NCI-H446 treated with DMSO at 0.1 percent for 48 hours (cell line): ENCODE data around the gene CAPN12.

ENCODE experiments used
- DNase-seq: peaks from one replicate; lab custom pipeline; 2025; lab: John Stamatoyannopoulos, UW

The CAPN12 gene

GRCh38 chr19:38695832-38696728, 48.2 kb downstream of the CAPN12 start:
- no peak for DNase-seq

DNA sequence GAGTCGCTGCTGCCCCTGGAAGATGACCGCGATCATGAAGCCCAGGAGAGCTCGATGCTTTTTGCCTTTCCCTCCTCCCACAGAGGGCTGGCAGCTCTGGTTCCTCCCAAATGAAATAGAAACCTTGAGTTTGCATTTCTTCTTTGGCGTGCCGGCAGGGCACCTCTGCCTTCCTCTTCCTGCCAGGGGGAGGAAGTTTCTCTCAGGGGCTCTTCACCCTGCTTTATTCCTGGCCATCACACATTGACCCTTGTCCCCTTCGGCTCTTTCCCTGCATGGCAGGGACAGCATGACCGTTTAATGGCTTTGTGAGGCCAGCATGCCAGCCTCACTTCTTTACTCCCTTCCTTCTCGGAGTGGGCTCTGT, 49.0 kb downstream of the CAPN12 start:
- no peak for DNase-seq

DNA sequence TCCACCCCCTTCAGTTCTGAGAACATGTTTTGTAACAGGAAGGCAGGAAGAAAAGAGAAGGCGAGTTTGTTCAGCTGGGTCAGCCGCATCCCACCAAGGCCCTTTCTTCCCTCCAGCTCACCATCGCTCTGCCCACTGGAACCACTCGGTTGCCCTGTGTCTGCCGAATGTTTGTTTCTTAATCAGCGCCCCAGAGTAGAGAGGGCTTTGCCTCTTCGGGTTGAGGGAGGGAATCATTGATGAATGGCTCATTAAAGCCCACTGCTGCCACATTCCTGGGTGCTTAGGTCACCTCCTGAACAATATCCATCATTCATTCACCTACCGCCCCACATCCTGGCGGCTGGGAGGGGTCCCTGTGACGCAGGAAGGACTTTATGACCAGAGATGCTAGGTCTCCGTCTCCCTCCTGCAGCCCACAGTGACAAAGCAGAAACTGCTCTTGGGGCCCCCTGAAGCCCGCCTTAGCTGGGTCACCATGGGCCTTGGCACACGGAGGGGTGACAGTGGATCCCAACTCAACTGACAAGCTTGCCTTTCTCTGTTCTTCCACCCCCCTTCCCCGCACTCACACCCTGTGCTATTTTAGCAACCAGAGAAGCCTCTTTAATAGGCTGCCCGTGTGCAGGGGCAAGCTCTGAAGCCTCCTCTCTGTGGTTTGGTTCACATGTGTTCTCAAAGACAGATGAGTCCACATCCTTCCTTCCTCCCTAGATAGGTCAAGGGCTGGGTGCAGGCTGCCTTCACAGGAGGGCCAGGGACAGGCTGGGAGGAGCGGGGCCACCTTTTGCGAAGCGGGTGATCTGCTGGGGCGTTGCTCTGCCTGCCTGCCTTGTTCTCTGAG, 50.7 kb downstream of the CAPN12 start:
- no peak for DNase-seq

DNA sequence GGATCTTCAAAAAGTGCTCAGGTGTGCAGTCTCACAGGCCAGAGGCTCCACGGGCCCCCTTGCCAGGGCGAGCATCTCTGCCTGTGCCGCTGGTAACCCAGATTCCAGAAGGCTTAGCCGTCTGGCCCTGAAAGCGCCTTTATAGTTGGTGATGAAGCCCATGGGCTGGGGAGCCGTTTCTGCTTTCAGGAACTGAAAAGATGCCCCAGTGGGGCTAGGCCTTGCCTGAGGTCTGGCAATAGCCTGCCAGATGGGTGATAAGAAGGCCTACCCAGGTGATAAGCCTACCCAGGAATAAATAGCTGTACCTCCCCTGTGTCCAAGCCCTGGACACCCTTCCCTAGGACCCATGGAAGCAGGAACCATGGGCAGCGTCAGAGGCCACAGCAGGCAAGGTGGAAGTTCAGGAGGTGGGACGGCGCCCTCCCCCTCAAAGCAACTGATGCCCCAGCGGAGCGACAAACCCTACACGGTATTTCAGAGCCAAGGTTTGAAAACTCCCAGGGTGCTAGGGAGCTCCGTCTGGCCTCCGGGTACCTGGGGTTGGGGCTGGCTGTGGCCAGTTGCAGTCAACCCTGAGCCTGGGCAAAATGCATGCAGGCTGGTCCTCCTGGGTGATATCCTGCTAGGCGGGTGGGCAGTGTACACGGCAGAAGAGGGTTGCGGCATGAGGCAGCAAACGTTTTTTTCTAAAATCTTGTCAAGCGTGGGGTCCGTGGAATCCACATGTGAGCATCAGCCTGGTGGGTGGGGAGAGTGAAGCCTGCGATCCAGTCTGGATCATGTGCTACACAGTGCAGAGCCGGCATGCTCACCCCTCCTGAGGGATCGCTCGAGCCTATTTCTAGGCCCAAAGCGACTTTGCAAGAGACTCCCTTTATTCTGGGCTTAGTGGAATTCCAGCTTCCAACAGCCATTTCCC, 51.6 kb downstream of the CAPN12 start:
- DNase-seq, result no peak

DNA sequence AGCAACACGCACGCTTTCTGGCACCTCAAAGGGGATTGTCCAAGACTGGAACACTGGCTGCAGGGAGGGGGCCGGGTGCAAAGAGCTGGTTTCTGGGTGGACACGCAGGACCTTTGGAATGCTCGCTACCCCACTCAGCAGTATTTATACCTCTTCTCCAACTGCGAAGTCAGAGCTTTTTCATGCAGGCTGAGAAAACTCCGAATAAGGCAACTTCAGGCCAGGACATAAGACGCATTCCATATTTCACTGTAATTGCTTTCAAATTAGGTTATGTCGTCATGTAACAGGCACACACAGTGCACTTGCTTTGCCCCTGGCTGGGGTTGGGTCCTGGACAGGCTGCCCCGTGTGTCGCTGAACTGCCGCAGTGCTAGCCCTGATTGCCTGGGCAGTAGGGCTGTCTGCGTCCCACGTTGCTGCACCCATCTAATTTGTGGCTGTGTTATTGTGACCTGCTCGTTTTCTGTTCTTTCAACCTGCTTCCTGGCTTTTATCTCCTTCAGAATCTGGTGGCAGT, 52.3 kb downstream of the CAPN12 start:
- no peak for DNase-seq

- DNase-seq, result no peak
Observed at GRCh38 chr19:38690832-38691231, 53.4 kb downstream of the CAPN12 start.

DNA sequence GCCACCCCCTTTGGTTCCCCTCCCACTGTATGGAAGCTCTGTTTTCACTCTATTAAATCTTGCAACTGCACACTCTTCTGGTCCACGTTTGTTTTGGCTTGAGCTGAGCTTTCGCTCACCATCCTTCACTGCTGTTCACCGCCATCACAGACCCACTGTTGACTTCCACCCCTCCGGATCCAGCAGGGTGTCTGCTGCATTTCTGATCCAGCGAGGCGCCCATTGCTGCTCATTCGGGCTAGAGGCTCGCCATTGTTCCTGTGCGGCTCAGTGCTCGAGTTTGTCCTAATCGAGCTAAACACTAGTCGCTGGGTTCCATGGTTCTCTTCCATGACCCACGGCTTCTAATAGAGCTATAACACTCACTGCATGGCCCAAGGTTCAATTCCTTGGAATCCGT, 54.1 kb downstream of the CAPN12 start:
- no peak for DNase-seq

GRCh38 chr19:38687837-38688378, 56.4 kb downstream of the CAPN12 start:
- no peak for DNase-seq

- DNase-seq, result no peak
Observed at GRCh38 chr19:38686530-38686888, 57.8 kb downstream of the CAPN12 start.

- peak; percentile 44 for DNase-seq
Observed at GRCh38 chr19:38685666-38686529, 58.4 kb downstream of the CAPN12 start.

DNA sequence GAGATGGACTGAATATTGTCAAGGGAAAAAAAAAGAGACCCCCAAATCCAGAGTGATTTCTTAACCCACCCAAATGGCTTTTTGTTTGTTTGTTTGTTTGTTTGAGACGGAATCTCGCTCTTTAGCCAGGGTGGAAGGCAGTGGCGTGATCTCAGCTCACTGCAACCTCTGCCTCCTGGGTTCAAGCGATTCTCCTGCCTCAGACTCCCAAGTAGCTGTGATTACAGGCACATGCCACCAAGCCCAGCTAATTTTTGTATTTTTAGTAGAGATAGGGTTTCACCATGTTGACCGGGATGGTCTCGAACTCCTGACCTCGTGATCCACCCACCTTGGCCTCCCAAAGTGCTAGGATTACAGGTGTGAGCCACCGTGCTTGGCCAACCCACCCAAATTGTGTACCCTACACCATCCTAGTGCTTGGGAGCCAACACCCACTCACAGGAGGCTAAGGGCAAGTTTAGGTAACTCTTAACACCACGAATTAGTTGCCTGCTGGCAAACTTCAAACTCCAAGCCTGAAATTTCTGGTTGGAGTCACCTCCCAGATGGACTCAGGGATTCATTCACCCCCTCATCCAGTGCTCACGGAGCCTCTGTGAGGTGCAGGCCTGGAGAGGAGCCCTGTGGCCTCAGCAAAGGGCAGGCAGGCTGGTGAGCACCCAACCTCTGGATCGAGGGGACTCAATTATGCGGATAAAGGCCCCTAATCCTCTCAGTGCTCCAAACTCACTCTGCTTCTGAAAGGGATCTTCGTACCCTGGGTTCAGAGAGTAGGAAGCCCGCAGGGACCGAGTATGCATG, 59.2 kb downstream of the CAPN12 start:
- DNase-seq, result no peak

DNA sequence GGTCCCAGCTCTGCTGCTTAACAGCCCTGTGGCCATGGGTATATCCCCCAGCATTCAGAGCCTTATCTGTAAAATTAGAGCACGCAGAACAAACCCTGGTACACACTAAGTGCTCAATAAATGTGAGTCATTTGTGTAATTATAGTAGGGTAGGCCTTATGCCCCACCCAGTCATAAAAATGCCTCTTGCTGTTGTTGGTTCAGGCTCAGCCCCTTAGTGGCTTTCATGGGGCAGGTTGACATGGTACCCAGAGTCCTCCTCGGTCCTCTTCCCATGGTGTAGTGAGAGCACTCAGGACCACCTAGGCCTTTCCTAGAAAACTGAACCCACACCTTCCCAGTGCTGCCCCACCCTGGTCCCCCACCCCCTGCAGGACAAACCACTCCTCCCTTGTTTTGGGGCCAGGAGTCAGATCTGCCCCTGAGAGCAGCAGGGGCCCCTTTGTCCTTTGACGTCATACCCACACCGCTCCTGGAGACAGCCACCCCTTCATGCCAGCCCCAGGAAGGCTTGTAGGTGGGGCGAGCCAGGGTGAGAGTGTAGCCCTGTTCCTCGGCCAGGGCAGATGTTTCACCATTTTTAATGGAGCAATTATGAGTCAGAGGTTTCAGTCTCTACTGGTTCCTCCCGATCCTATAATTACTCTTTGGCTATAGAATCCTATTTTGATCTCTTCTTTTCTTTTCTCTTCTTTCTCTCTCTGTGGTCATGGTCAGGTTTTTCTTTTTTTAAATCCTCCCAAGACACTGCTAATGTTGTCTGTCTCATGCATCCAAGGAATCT, 60.0 kb downstream of the CAPN12 start:
- peak; percentile 57 for DNase-seq

DNA sequence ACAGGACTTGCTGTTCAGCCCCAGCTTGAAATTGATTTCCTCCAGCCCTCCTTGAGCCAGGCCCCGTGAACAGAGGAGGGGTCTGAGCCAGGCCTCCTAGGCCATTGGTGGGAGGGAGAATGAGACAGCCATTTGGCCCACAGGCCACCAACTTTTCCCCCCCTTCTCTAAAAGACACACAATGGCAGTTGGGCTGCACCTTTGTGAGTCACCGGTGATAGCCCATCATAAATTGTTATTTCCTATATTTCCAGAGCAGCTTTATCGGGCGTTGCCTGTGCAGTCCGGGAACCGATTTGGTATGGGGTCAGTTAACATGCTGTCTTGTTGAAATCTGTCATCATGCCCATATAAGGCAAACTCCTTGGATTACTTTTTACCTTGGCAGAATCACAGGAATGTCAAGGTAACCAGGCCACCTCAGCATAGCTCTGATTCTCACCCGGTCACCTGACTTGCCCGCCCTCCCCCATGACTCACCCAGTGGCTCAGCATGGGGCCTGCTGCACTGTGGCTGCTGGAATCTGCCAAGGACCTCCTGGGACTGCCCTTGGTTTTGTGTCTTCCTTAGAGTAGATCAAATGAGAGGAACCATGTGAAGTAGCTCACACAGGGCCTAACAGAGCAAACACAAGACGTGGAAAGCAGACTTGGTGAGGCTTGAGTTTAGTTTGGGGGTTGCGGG, 60.7 kb downstream of the CAPN12 start:
- DNase-seq, result no peak

DNA sequence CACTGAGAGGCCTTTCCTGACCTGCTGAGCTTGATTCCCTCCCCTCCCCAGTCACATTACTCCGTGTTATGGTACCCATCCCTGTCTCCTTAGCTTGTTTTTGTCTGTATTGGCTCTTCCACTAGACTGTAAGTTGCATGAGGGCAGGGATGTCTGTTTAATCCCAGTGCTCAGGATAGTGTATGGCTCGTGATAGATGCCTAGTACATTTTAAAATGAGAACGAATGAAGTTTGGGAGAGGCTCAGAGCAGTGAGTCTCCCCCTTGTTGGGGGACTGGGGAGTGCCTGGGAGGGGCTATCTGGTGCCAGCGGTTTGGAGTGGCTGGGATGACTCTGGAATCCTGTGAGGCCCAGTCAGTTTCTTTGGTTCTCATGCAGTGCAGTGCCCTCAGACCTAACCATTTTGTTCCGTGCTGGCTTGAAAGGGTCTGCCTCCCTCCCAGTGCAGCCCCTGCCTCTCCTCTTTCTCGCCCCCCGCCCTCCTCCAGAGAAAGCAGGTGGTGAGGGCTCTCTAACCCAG, 61.3 kb downstream of the CAPN12 start:
- no peak for DNase-seq

GRCh38 chr19:38682195-38682867, 61.9 kb downstream of the CAPN12 start:
- no peak for DNase-seq
